ENCODE data around the gene MACROH2A1. TPM values are rescaled to one million over a fixed set of nuclear protein-coding genes. Genes with fewer than 3 reads are reported as not detected.

MACROH2A1 gene
- total RNA-seq, 4 donors from 2014 or later, result 278 to 355 (median 319) TPM

- Histone ChIP-seq H3K4me1 (peaks cover 0 to 15% (median 12%) of the 10 kb centered on the region in 3 donors), H3K36me3 (peaks cover 0 to 95% (median 4%) of the 10 kb centered on the region in 3 donors), H3K9me3 (no peaks in the 10 kb centered on the region), H3K4me3 (no peak overlapping the region), H3K27ac (no peak overlapping the region), H3K27me3 (no peaks in the 10 kb centered on the region)
- intact Hi-C loops (cut with DNase I), result no loop called here
- DNase-seq, result no peak
- 83 to 95% methylated on average over 2 of the region's 2 CpGs for WGBS, 2 donors
- TF ChIP-seq POLR2A (IDR thresholded peaks at IDR 0.05), result no peak
- TF ChIP-seq CTCF (IDR thresholded peaks at IDR 0.05), result no peak
Measured at GRCh38 chr5:135362102-135362501, 36.9 kb downstream of the MACROH2A1 start.

DNA sequence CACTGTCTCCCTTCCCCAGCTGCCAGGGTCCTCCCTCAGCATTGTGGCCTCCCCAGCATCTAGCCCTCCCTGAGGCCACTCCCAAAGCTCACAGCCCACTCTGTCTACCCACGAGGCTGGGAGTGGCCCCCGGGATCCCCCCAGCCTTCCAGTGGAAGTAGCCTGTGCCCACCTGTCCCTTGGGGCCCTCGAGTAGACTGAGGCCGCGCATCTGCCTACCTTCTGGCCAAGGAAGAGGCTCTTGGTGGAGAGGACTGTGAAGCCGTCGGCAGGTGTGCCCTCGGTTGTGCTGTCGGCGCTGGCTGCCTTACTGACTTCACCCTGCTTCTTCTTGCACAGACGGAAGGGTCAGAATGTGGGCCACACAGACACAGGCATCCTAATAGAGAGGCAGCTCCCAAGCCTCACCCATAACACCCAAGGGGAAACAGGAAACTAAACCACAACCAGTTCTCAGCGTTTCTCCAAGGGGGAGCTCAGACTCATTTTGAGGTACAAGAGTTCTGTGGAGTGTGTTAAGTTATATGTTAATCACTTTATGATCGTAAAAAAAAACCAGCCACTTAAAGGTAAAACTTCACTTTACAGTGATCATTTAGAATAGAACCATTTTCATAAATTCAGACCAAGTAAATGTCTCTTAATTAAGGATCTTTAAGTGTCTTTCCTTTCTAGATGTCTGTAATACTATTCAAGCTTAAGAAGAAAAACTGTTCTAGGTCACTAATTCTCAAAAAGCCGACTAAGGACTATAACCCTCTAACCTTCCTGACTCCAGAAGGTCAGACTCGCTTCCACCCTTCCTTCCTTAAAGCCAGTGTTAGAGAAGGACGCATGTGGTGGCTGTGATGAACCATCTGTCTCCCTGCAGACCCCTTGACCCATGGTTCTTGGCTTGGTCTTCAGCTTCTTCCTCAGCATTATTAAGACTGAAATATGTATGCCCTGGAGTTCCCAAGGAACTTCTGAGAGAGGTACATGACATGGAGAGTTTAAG is 38.5 kb downstream of the MACROH2A1 start:
- intact Hi-C loops (cut with DNase I), result no loop called here
- WGBS, 2 donors, result 76 to 77% methylated on average over 6 to 7 of the region's 16 CpGs
- TF ChIP-seq CTCF (IDR thresholded peaks at IDR 0.05) (no peak), POLR2A (IDR thresholded peaks at IDR 0.05) (no peak)

GRCh38 chr5:135359374-135360165 is 39.5 kb downstream of the MACROH2A1 start:
- no peak overlapping the region for H3K27ac ChIP-seq

More for the DNA sequence above, 38.5 kb downstream of the MACROH2A1 start:
- peaks cover 0 to 94% (median 4%) of the 10 kb centered on the region in 3 donors for H3K36me3 ChIP-seq
- H3K9me3 ChIP-seq, result no peaks in the 10 kb centered on the region
- peaks cover 0 to 30% (median 28%) of the 10 kb centered on the region in 3 donors for H3K4me1 ChIP-seq
- H3K27ac ChIP-seq, result no peak overlapping the region
- DNase-seq, result no peak
- no peak overlapping the region for H3K4me3 ChIP-seq
- no peaks in the 10 kb centered on the region for H3K27me3 ChIP-seq

DNA sequence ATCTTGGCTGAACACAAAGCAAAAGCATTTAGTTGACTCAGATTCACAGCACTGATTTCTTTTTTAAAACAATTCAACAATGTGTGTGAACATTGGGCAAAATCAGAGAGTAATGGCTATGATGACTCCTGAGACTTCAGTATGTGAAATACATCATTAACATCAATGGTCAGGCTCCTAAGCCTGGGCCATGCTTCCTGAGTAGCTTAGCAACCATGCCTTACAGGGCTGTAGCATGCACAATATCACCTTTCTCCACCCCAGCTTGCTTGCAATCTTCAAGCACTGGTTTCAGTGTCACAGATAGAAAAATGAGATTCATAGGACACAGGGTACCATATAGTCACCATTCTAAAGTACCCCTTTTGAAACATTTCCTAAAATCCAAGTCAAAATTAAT is 41.3 kb downstream of the MACROH2A1 start:
- intact Hi-C loops (cut with DNase I), result no loop called here
- H3K9me3 ChIP-seq, result no peaks in the 10 kb centered on the region
- peaks cover 4 to 96% (median 9%) of the 10 kb centered on the region in 3 donors for H3K36me3 ChIP-seq
- no peak for TF ChIP-seq POLR2A (IDR thresholded peaks at IDR 0.05)
- no peak for TF ChIP-seq CTCF (IDR thresholded peaks at IDR 0.05)
- peaks cover 0 to 45% (median 29%) of the 10 kb centered on the region in 3 donors for H3K4me1 ChIP-seq
- H3K27ac ChIP-seq, result peak overlapping the region in 3 of 4 donors; percentile 56 to 81 (median 68)
- DNase-seq, result no peak
- H3K4me3 ChIP-seq, result no peak overlapping the region
- H3K27me3 ChIP-seq, result no peaks in the 10 kb centered on the region

More at GRCh38 chr5:135359374-135360165, 39.5 kb downstream of the MACROH2A1 start:
- Histone ChIP-seq H3K4me3 (no peak overlapping the region), H3K9me3 (no peaks in the 10 kb centered on the region), H3K27me3 (no peaks in the 10 kb centered on the region), H3K4me1 (peaks cover 0 to 32% (median 25%) of the 10 kb centered on the region in 3 donors), H3K36me3 (peaks cover 0 to 95% (median 4%) of the 10 kb centered on the region in 3 donors)
- TF ChIP-seq POLR2A (IDR thresholded peaks at IDR 0.05) (no peak), CTCF (IDR thresholded peaks at IDR 0.05) (no peak)
- DNase-seq, result no peak
- WGBS, 2 donors, result 78 to 79% methylated on average over 8 of the region's 8 CpGs
- intact Hi-C loops (cut with DNase I), result no loop called here
